Activated CD4-positive, alpha-beta T cell treated with anti-CD3 and anti-CD28 coated beads, Interleukin-2, Interleukin-6, amounts not matched to agents 100 ng/mL and 50 ng/mL, durations not matched to agents 16 hours and 8 hours (primary cell): ENCODE data around the gene TAF11L2.
"Not testable (repeated sequence)": the region's sequence is repeated elsewhere in the genome, so short reads cannot be mapped to it uniquely, and the experiment has no call there.

ENCODE experiments used
- DNase-seq: peaks from one replicate; pipeline ENCODE4 v3.0.0-alpha.2; 2020

The TAF11L2 gene

DNA sequence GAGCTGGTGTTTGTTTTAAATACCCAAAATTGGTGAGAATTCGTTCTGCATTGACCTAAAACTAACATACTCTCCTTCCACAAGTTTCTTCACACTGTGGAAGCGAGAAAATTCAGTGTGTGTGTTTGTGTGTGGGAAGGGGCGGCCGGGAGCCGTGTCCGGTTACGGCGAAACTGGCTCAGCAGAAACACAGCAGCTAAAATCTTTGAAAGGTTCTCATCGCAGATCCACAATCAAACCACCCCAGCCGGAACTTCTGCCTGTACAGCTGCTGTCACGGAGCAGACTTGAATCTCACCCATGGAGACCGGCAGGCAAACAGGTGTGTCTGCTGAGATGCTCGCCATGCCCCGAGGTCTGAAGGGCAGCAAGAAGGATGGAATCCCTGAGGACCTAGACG lies 30.3 kb downstream of the TAF11L2 start, which contains the start of gene TAF11L6:
TSS of gene TAF11L6 (plus strand) at position 301 of the 400 bp plus-strand sequence.
- not testable (repeated sequence) for DNase-seq
